Epithelial cell of prostate (primary cell): ENCODE measurements around the gene LRCH1.

Source experiments
- DNase-seq: peaks from one replicate; pipeline ENCODE4 v3.0.0-alpha.2; 2011; ENCODE audit warnings: low read depth, low spot score
- H3K27ac ChIP-seq: fragments of 450-650 bp; 2 replicates; pipeline ENCODE4 v1.5.1; 2017; ENCODE audit warnings: mild to moderate bottlenecking

Gene LRCH1

DNA sequence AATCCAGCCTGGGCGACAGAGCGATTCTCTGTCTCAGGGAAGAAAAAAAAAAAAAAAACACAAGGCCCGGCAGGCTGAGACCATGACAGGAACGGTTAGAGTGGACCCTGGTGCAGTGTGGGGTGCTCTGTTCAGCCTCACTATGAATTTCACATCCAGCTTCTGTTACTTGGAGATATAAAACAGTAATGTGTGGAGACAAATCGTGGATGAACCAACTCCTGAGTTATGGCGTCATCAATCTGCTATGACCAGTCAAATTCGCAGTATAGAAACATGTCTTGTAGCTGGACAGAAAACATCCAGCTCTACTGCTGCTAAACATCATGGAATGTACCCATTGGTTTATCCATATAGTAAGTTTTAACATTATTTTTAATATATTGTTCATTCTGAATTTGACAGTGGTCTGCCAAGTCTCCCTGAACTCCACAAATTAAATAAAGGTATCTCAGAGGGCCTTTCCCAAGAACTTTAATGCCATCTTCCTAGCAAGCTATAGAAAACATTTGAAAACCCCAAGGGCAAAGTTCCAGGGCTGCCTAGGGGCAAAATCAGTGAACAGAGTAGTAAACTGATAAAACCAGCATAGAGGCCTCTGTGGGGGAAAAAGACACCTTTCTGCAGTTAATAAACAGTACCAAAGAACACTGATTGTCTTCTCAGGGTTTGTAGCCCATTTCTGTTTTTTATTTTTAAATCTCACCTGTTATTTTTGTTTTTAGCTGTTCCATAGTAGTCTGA, 75.8 kb downstream of the LRCH1 start:
- no peak overlapping the region for H3K27ac ChIP-seq
- no peak for DNase-seq

DNA sequence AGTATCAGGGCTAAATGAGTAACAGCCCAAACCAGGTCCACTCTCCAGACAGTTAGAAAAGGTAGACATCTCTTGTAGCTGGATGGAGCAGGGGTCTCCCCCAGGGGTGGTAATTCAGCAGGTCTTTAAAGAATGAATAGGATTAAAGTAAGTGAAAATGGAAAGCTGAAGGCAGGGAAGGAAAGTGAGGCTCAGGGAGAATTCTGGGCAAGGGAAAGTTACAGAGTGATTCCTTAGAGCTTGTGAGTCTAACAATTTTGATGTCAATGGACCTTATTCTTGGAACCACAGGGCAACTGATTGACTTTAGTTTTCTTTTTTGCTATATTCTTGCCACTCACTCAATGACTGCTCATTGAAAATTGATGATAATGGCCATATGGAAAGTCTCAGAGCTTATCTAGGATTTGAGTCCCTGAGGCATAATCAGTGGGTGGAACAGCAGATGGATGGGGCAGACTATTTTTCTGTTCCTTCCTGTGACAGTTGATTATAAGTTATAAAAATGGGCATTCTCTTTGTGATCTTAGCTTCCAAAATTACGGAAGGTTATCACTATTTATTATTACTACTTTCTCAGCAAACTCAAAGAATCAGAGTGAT, 76.9 kb downstream of the LRCH1 start:
- no peak overlapping the region for H3K27ac ChIP-seq
- DNase-seq, result no peak

DNA sequence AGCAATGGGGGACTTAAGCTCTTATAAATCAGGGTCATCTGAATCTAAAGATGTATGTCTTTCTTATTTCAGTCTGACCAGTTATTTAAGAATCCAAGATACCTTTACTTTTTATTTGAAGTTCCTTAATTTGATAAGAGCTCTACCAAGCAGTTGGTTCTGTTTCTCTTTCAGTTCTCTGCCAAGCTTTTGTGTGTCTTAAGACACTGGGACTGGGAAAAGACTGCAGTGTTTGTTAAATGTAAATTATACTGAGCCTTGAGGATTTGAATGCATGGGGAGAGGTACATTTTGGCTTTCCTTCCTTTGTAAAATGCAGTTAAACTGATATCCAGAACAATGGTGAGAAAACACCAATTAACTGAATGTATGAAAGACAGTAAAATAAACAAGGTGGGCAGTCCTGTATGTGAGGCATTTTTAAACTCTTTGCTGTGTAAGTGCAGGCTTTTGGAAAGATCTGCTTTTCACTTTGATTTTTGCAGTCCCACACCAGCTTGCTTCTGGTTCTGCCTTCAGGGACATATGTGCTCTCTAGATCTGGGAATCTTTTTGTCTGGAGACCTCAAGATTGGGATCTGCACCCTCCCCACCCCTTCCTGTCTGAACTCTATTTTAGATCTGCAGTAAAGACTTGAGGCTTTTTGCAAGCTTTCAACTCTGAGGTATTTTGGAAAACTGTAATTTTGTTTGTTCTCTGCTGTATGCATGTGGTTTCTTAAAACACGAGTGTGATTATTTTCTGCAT, 77.6 kb downstream of the LRCH1 start:
- no peak overlapping the region for H3K27ac ChIP-seq
- DNase-seq, result no peak

DNA sequence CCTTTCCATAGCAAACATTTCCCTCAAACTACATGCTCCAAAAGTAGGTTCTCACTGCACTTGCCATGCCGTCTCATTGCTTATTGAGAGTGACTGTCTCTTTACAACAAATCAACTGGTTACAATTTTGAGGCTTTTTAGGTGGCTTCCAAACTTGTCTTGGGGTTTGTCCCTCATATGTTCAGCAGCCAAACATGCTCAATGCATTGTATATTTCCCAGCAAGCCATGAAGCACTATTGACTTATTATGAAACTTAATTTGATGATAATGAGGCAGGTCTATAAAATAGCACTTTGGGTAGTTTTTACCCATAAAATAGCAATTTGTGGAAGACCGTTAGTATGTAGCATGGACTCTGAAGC, 78.2 kb downstream of the LRCH1 start:
- no peak for DNase-seq
- no peak overlapping the region for H3K27ac ChIP-seq

DNA sequence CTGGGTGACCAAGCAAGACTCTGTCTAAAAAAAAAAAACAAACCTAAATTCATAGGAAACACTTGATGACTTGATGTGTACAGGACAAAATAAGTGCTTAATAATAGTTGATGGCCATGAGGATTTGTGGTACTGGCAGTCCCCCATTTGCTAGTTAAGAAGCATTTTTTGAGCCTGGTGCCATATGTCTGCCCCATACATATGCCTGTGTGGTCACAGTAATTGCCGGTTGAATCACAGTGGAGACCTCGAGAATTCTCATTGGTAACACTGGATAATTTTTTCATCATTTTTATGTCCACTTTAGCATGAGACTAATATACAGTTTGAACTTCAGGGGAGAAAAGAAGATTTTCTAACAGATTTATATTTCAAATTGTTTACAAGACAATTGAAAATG, 79.2 kb downstream of the LRCH1 start:
- no peak overlapping the region for H3K27ac ChIP-seq
- DNase-seq, result no peak

DNA sequence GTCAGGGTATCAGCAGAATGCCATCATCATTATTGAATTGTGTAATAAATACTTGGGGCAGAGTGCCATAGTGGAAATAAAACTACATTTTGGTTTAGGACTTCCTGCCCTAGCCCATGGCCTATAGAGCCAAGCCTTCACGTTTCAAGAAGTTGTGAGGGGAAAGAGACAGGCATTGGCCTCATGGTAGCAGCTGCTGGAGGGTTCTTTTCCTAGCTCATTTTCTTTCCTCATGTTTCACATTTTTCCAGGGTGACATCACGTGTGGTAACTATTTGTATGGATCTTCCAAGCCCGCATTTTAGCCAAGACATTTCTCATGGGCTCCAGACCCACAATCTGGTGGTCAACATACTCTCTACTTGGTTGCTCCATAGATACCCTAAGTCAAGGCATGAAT, 80.4 kb downstream of the LRCH1 start:
- no peak overlapping the region for H3K27ac ChIP-seq
- DNase-seq, result no peak

DNA sequence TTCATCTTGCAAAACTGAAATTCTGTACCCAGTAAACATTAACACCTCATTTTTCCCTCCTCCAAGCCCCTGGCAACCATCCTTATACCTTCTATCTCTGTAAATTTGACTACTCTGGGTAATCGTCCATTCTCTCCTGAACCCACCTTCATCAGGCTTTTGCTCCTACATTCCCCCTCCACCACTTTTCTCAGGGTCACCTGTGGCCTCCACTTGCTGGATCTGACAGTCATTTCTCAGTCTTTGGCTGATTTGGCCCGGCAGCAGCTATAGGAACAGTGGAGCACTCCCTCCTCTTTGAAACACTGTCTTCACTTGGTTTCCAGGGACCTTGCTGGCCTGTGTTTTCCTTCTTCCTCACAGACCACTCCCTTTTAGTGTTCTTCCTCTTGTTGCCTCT, 83.5 kb downstream of the LRCH1 start:
- no peak for DNase-seq
- no peak overlapping the region for H3K27ac ChIP-seq

DNA sequence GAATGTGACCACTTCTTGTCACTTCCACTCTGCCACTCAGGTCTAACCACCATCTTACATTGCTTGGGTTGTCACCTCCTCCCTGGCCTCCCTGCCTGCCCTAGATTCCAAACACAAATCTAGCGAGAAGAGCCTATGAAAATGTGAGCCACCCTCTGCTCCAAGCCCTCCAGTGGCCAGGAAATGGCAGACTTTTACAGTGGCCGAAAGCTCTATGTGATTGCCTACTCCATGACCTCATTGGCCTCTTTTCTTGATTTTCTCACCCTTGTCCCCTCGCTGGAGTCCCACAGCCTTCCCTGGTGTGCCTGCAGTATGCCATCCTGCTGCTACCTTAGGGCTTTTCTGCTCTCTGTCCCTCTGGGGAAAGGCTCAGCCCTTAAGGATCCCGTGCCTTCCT, 84.2 kb downstream of the LRCH1 start:
- H3K27ac ChIP-seq, result no peak overlapping the region
- no peak for DNase-seq

DNA sequence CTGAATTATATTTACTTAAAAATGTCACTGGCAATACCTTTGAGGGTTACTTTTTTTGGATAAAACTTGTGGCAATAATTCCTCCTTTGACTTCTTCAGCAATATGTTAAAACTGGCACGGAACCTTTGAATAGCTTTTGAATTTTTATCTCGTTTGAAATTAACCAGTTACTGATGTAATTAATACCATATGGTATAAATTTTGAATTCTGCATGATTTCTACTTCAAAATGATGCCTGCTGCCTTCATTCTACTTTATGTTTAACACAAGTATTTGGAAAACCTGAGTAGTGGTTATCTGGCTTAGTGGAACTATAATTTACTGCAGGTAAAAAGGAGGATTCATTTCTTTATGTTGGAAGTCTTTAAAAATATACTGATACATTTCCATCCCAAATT, 85.3 kb downstream of the LRCH1 start:
- H3K27ac ChIP-seq, result no peak overlapping the region
- DNase-seq, result no peak

DNA sequence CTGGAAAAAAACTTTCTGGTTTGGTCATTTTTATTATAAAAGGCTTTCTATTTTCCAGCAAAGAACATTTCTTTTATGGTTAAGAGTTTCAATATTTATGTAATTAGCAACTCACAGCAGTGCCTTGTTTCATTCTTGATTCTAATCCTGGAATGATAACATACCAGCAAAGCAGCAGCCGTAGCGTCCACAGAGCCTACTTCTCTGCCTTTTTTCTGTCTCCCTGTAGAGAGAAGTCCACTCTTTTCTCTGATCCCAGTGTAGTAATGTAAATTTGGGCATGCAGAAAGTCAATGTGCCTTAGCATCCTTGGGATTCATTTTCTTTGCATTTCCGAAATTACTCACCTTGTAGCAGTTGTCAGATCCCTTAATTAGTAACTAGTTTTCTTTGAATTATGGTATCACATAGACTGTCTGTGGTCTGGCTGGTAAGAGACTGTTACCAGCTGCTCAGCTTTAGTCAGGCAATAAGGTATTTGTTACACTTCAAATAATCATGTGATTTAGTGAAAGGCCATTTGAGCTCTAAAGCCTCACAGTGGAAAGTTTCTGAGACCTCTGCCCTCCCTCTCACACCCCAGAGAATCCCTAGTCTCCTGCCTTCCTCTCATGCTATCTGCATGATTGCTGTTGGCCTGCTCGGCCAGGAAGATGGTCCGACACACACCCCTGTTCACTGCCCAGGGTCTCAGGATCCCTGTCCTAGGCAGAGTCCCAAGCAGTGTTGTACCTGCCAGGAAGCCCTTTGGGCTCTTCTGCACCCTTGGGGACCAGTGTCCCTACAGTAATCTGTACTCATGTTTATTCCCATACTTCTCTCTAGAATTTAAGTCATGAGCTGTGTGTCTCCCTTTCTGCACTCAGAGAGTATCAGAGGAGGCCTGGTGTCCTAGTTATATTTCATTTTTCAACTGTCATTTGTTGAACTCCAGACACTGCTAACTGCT, 86.3 kb downstream of the LRCH1 start:
- no peak overlapping the region for H3K27ac ChIP-seq
- DNase-seq, result no peak

DNA sequence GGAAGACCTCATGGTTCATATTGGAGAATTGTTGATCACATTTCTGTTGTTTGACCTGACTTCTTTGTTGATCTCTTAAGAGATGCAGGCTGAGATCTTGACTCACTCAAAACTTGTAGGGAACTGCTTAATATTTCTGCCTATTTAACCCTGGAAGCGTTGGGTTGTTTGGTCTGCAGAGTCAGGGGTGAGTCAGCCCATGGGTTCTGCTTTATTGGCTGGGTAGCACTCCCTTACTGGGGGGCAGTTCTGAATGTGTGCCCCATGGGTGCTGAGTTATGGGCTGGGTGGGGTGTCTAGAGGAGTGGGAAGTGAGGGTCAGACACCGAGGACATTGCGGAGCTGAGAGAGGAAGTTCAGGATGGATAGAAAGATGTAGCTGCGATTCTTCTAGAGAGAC, 87.9 kb downstream of the LRCH1 start:
- peak; percentile 24 for DNase-seq
- no peak overlapping the region for H3K27ac ChIP-seq

DNA sequence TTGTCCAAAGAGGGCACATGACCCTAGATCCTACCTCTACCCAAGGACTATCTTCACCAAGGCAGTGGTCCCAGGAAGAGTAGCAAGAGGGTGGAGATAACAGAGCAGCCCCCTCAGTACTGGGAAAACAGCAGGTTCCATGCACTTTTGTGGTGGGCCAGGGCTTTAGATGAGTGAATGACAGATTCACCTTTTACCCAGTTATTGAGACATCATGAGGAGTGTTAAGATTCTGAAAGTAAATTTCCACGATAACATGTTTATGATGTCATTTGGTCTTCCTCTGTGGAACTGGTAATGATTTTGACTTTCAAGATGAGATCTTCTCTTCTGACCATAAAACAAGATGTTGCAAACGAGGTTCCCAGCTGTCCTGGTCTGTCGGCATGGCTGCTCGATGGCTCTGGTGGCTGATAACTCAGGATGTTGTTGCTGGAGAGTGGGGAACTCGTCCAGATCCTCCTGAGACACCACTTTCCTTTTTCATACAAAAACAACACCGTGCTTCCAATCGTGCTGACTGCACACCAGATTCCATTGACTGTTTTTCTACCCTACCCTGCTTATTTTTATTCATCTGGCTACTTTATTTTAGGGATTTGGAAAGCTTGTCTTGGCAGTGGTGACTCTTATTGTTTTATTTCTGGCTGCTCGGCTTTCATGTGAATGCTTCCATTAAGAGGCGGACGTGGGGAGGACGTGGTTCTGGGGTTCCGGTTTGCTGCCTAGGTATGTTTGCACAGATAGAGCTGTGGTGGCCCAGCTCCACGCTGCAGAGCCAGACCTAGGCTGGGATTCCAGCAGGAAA, 88.5 kb downstream of the LRCH1 start:
- H3K27ac ChIP-seq, result no peak overlapping the region
- no peak for DNase-seq

DNA sequence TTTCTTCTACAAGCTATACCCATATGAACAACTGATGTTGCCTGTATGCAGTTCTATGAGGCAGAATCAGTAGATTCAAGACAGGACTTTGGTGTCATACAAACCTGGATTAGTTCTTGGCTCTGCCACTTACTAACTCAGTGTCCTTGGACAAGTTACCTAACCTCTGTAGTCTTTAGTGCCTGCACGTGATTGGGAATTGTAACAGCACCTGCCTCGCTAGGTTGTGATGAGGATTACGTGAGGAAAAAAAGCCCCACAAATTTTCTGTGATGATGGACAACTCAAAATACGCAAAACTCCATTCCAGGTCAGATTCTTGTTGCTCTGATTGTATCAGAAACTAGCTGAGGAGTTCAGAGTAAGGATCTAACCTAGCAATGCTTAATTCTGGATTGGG, 89.3 kb downstream of the LRCH1 start:
- H3K27ac ChIP-seq, result no peak overlapping the region
- no peak for DNase-seq

DNA sequence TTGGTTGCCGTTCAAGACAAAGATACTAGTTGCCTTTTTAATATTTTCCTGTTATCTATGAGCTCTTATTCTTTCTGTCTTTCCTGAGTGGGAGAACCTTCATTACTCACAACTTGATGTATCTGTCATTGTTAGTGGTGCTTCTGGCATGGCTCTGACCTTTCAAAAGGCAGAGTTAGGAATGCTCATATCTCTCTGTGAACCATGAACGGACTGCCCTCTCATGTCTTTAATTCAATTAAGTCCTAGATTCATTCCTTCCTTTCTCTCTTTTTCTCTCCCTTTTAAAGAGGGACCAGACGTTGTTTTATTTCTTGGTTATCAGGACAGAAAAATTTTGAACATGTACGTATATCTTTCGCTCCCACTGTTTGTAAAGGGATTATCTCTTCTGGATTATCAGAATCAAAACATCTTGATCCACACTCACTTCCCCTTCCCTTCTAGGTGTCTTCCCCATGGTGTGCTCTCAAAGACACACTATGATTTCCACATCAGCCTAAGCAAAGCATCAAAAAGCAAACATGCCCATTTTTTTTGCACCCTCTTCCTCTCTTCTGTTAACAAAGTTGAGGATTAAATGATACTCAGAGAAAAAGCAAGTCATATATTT, 90.3 kb downstream of the LRCH1 start:
- no peak overlapping the region for H3K27ac ChIP-seq
- DNase-seq, result no peak

DNA sequence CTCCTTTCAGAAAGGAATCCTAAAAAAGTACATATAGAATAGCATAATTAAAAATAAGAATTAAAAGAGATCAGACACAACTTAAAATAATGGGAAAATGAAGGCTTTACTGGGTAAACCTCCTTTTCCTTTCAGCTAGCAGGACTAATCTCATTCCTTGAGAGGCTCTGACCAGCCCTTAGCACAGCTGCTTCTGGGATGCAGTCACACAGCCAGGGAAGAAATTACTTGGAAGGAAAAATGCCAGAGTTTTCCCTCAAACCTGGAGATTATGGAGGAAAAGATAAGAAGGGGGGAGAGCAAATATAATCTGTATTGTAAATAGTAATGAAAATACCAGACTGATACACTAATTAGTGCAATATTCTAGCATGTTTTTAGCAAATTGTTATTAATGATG, 91.8 kb downstream of the LRCH1 start:
- H3K27ac ChIP-seq, result no peak overlapping the region
- no peak for DNase-seq

DNA sequence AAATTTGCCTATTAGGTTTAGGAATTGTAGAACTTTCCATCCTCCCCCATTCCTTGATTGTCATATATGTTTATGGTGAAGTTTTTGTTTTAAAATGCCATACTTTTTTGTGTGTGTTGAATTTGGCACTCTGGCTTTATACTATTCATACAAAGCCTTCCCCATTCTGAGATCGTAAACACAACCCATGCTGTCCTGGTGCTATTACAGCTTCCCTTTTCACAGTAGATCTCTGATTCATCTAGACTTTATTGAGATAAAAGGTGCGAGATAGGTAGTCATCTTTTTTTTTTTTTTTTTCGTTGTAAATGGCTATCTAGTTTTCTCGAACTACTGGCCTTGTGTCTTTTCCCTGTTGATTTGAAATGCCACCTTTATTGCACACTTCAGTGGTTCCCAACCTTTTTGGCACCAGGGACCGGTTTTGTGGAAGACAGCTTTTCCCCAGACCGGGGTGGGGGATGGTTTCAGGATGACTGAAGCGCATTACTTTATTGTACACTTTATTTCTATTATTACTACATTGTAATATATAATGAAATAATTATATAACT, 94.6 kb downstream of the LRCH1 start:
- no peak for DNase-seq
- no peak overlapping the region for H3K27ac ChIP-seq

DNA sequence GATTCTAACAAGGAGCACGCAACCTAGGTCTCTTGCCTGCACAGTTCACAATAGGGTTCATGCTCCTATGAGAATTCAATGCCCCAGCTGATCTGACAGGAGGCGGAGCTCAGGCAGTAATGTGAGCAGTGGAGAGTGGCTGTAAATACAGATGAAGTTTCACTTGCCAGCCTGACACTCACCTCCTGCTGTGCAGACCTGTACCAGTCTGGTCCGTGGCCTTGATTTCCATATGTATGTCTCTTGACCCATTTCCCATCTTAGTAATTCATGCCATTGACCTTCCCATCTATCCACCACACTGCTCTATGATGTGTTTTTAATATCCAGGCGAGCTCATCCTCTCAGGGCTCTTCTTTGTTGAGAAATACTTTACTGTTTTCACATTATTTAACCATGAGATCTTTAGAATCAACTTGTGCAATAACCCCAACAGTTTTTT, 95.2 kb downstream of the LRCH1 start:
- no peak for DNase-seq
- no peak overlapping the region for H3K27ac ChIP-seq

DNA sequence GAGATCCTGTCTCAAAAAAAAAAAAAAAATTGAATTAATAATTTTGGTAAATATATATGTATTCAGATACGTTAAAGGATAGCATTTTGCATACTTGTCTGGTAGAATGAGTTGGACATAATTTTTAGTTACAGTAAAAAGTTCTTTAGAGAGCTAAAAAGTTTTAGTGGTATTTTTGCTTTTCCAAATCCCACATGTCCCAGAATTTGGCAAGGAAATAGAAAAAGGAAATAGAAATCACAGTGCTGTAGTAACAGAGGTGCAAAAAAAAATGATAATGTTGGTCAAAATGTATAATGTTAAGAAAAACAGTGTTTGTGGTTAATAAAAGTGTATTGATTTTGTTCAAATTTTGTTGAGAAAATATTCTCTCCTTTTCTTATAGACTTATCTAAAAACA, 96.8 kb downstream of the LRCH1 start:
- H3K27ac ChIP-seq, result no peak overlapping the region
- no peak for DNase-seq

DNA sequence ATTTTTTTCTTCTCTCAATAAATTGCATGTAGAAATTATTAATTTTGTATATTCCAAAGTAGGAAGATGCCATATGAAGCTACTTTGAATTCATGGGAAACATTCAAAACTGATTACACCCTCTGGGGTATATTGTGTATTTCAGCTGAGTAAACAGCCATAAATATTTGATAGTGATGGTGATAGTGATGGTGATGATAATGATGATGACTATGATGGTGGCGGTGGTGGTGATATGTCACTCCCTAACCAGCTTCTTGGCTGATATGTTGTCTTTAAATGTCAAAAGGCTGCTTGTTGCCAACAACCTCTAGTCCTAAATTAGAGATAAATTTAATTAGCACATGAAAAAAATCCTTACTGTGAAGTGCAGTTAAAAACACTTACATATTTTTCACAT, 102.0 kb downstream of the LRCH1 start:
- H3K27ac ChIP-seq, result no peak overlapping the region
- DNase-seq, result no peak
